K562 (cell line): ENCODE measurements around the gene KLHL24. TPM values are rescaled to one million over a fixed set of nuclear protein-coding genes. Genes with fewer than 3 reads are reported as not detected.
A peak's percentile ranks its signal among the peaks of the same experiment; 100 is the strongest.

Source experiments
- ARID2 ChIP-seq: fragments of 450-650 bp; IDR thresholded peaks from 2 replicates; pipeline ENCODE4 v1.6.1; 2017; ENCODE audit warnings: antibody characterized with exemption, mild to moderate bottlenecking
- ARID3B ChIP-seq: fragments of 250-450 bp; sonication (Bioruptor Pico); IDR thresholded peaks from 2 replicates; pipeline ENCODE4 v1.4.0; 2020; ENCODE audit warnings: borderline replicate concordance
- ARID4B ChIP-seq: sonication (generic); formaldehyde crosslinking; IDR thresholded peaks from 2 replicates; pipeline ENCODE4 v1.8.0; 2022; ENCODE audit warnings: mild to moderate bottlenecking, missing genetic modification reagents
- CTBP1 ChIP-seq: fragments of 450-650 bp; IDR thresholded peaks from 2 replicates; pipeline ENCODE4 v1.6.1; 2016; ENCODE audit warnings: borderline replicate concordance
- DEAF1 ChIP-seq: fragments of 450-650 bp; formaldehyde crosslinking; IDR thresholded peaks from 2 replicates; pipeline ENCODE4 v1.4.0; 2020; ENCODE audit warnings: mild to moderate bottlenecking, moderate library complexity
- HDAC6 ChIP-seq: IDR thresholded peaks from 2 replicates; pipeline ENCODE4 v1.6.1; 2012; ENCODE audit warnings: low read depth, mild to moderate bottlenecking, control low read depth, inconsistent platforms, low read length, moderate library complexity
- HDAC8 ChIP-seq: fragments of 450-650 bp; IDR thresholded peaks from 2 replicates; pipeline ENCODE4 v1.6.1; 2016; ENCODE audit warnings: mild to moderate bottlenecking, missing genetic modification characterization, moderate library complexity, missing compliant biosample characterization
- IRF2 ChIP-seq: sonication (generic); formaldehyde crosslinking; IDR thresholded peaks from 2 replicates; pipeline ENCODE4 v1.8.1; 2022; ENCODE audit warnings: mild to moderate bottlenecking, missing genetic modification reagents
- MAZ ChIP-seq, 2 experiments: fragments of 450-650 bp in 1 of 2; sonication (generic) in 1 of 2; formaldehyde crosslinking; IDR thresholded peaks in 1 of 2; conservative IDR thresholded peaks in 1 of 2; 2 replicates each; pipeline versions ENCODE4 v1.4.0 to v1.5.0; 2020; ENCODE audit warnings: mild to moderate bottlenecking in 1 of 2, missing genetic modification reagents in 1 of 2
- RHOXF2B ChIP-seq: fragments of 250-450 bp; sonication (Bioruptor Pico); conservative IDR thresholded peaks from 2 replicates; pipeline ENCODE4 v1.5.1; 2021
- SIN3A ChIP-seq, 2 experiments: fragments of 150-350 bp in 1 of 2; IDR thresholded peaks; 2 replicates each; pipeline ENCODE4 v1.6.1; 2011 to 2016; ENCODE audit warnings: borderline replicate concordance in 2 of 2, low read depth in 2 of 2, low read length in 2 of 2, mild to moderate bottlenecking in 2 of 2, moderate library complexity in 2 of 2; ENCODE audit not compliant: control insufficient read depth in 1 of 2
- SMC3 ChIP-seq: conservative IDR thresholded peaks from 2 replicates; pipeline ENCODE4 v1.6.1; 2011; ENCODE audit warnings: low read depth, low read length, improper control_type of control experiment; ENCODE audit not compliant: insufficient read depth
- SRSF3 ChIP-seq: fragments of 200-400 bp; formaldehyde crosslinking; IDR thresholded peaks from 2 replicates; pipeline ENCODE4 v1.6.1; 2016; ENCODE audit warnings: mild to moderate bottlenecking, low read length, moderate library complexity; ENCODE audit not compliant: insufficient read depth
- ZC3H8 ChIP-seq: fragments of 450-650 bp; IDR thresholded peaks from 2 replicates; pipeline ENCODE4 v1.6.1; 2017
- ZKSCAN8 ChIP-seq: fragments of 200-800 bp; sonication (Bioruptor generic); IDR thresholded peaks from 2 replicates; pipeline ENCODE4 v1.6.1; 2016; ENCODE audit warnings: missing genetic modification characterization, missing compliant biosample characterization
- ZNF395 ChIP-seq: fragments of 200-800 bp; sonication (Bioruptor generic); IDR thresholded peaks from 2 replicates; pipeline ENCODE4 v1.6.1; 2017; ENCODE audit warnings: missing genetic modification characterization, missing compliant biosample characterization
- ZNF511 ChIP-seq: sonication (generic); formaldehyde crosslinking; IDR thresholded peaks from 2 replicates; pipeline ENCODE4 v1.8.0; 2022; ENCODE audit warnings: mild to moderate bottlenecking, missing genetic modification reagents
- polyA plus RNA-seq, 8 experiments: library from polyadenylated mRNA; depleted of rRNA in 4 of 8; stranded (reverse) in 5 of 8; unstranded in 3 of 8; fragments of >200 nt; fragmentation: Nextera tagmentation in 2 of 8; fragmentation: Illumina TruSeq in 1 of 8; extraction: Ambion mirVana in 2 of 8; extraction: Trizol in 1 of 8; gene quantifications; 2 replicates each; pipeline versions ENCODE4 v1.2.1 to v1.2.3, GENCODE V29; 2011 to 2014; ENCODE audit warnings: inconsistent platforms in 1 of 8, missing spikeins in 1 of 8
- total RNA-seq, 7 experiments: library from RNA; depleted of rRNA in 6 of 7; stranded (reverse); fragments of >200 nt in 6 of 7; fragmentation: Illumina TruSeq in 2 of 7; extraction: Trizol in 2 of 7; gene quantifications; 2 replicates each; pipeline versions ENCODE4 v1.2.1 to v1.2.3, GENCODE V29; 2011 to 2021; ENCODE audit warnings: low replicate concordance in 1 of 7

KLHL24 gene
- total and polyA plus RNA-seq, 9 of the 15 experiments (the other 6 are each of a cell fraction or from before 2014, with no cell fraction given), result 3.3 to 21.2 (median 14.2) TPM

GRCh38 chr3:183697610-183698317 lies 62.3 kb downstream of the KLHL24 start, which contains the start of gene YEATS2 (continued):
- peak; percentile 76; the same call in 1 of the 2 replicates for TF ChIP-seq ARID4B (CRISPR knock-in tag)
- TF ChIP-seq DEAF1 (CRISPR knock-in tag), result no peak
- TF ChIP-seq ARID3B, result no peak
- no peak for TF ChIP-seq ARID2
- peak; percentile 86; the same call in 1 of the 2 replicates for TF ChIP-seq ZNF395 (CRISPR knock-in tag)
- TF ChIP-seq MAZ (CRISPR knock-in tag; conservative IDR thresholded peaks at IDR 0.05 in 1 of 2, IDR thresholded peaks at IDR 0.05 in 1 of 2), result peak in 1 of 2 experiments; percentile 58; a peak in 2 of 4 replicates
- TF ChIP-seq IRF2 (CRISPR knock-in tag), result no peak
- no peak for TF ChIP-seq ZC3H8
- TF ChIP-seq HDAC6, result no peak
- TF ChIP-seq SRSF3, result 0 out of 2 replicates have a peak, but pooled peaks have one; percentile 50
- no peak for TF ChIP-seq ZKSCAN8 (CRISPR knock-in tag)
- no peak for TF ChIP-seq HDAC8 (tag)
- no peak for TF ChIP-seq SMC3
- TF ChIP-seq CTBP1, result peak; percentile 78
- peak; percentile 57; the same call in 1 of the 2 replicates for TF ChIP-seq ZNF511 (CRISPR knock-in tag)
- TF ChIP-seq RHOXF2B (CRISPR knock-in tag), result no peak
- peak; percentile 53 to 55; a peak in 1 of 4 replicates for TF ChIP-seq SIN3A (IDR thresholded peaks at IDR 0.05; ENCODE audit: borderline replicate concordance in 2 of 2, control insufficient read depth in 1 of 2, low read depth in 2 of 2, low read length in 2 of 2)
